ENCODE measurements around the gene EHMT1. TPM values are rescaled to one million over a fixed set of nuclear protein-coding genes. Genes with fewer than 3 reads are reported as not detected.

Gene EHMT1
- total and polyA plus RNA-seq, 2 donors (not counting 1 experiment from before 2014, with no cell fraction given), result 101 to 394 TPM

GRCh38 chr9:137815256-137816255 lies 196.8 kb downstream of the EHMT1 start:
- POLR2A ChIA-PET, result no interaction called here
- Histone ChIP-seq H3K4me3 (ENCODE audit: control extremely low read depth in 1 of 5, extremely low read depth in 1 of 5, insufficient read depth in 1 of 5, low read depth in 2 of 5, low read length in 4 of 5) (no peak overlapping the region), H3K36me3 (replicated peaks in 1 of 2; ENCODE audit: control extremely low read depth in 1 of 2, control insufficient read depth in 1 of 2, extremely low read depth in 1 of 2, insufficient read depth in 2 of 2, low read length in 1 of 2) (peaks cover 0 to 78% of the 10 kb centered on the region in 2 experiments), H3K4me2 (replicated peaks; ENCODE audit: low read depth, low read length, poor library complexity, severe bottlenecking) (no peak overlapping the region), H3K27me3 (replicated peaks in 1 of 4; ENCODE audit: control extremely low read depth in 1 of 4, control insufficient read depth in 3 of 4, insufficient read depth in 4 of 4, low read length in 3 of 4) (no peaks in the 10 kb centered on the region), H4K20me1 (ENCODE audit: control insufficient read depth, insufficient read depth, low read length, poor library complexity, severe bottlenecking) (peaks cover 18% of the 10 kb centered on the region), H3K9ac (ENCODE audit: low read length) (no peak overlapping the region), H3K4me1 (ENCODE audit: control insufficient read depth in 2 of 2, insufficient read depth in 2 of 2, low read length in 2 of 2) (no peaks in the 10 kb centered on the region), H2AFZ (ENCODE audit: insufficient read depth, low read depth, low read length, poor library complexity, severe bottlenecking) (no peak overlapping the region), H3K27ac (ENCODE audit: low read length in 2 of 2) (no peak overlapping the region), H3K79me2 (ENCODE audit: control insufficient read depth, insufficient read depth, low read length) (peaks cover 7% of the 10 kb centered on the region), H3K9me3 (ENCODE audit: control extremely low read depth in 1 of 3, control insufficient read depth in 2 of 3, insufficient read depth in 1 of 3, low read length in 2 of 3) (peaks cover 0 to 12% (median 0%) of the 10 kb centered on the region in 3 donors)
- Mint-ChIP-seq H3K9me3 (ENCODE audit: insufficient read depth) (no peaks in the 10 kb centered on the region), H3K27me3 (no peaks in the 10 kb centered on the region), H3K4me3 (no peak overlapping the region), H3K27ac (no peak overlapping the region), H3K4me1 (no peaks in the 10 kb centered on the region)
- intact Hi-C loops (cut with micrococcal nuclease), result no loop called here
- ATAC-seq (ENCODE audit: low read depth), result no peak
- TF ChIP-seq EZH2 (IDR thresholded peaks at IDR 0.05; ENCODE audit: borderline replicate concordance, insufficient read depth, low read depth, low read length, poor library complexity, severe bottlenecking) (no peak), CTCF (IDR thresholded peaks at IDR 0.05) (no peak)
- CTCF ChIA-PET, result no interaction called here
- 98% methylated on average over 30 of the region's 30 CpGs for WGBS (ENCODE audit: insufficient coverage)
- DNase-seq, result no peak
